Right atrium auricular region (tissue), 2 donors: ENCODE results near the gene SNX20. TPM values are rescaled to one million over a fixed set of nuclear protein-coding genes. Genes with fewer than 3 reads are reported as not detected.

Experiments used
- DNase-seq: peaks from one replicate; pipeline ENCODE4 v3.0.0-alpha.2; 2019; ENCODE audit warnings: low spot score
- H3K27ac ChIP-seq, 2 donors: fragments of 200-600 bp; sonication (generic); 1 replicate in 1 of 2; 2 replicates in 1 of 2; pipeline ENCODE4 v1.5.1; 2016 to 2019
- H3K27me3 ChIP-seq, 2 donors: fragments of 200-600 bp; sonication (generic); one replicate each; pipeline versions ENCODE4 v1.5.1 to v1.6.0; 2017 to 2019
- H3K36me3 ChIP-seq: fragments of 200-600 bp; sonication (generic); one replicate; pipeline ENCODE4 v1.5.1; 2016
- H3K4me1 ChIP-seq, 2 donors: fragments of 200-600 bp; sonication (generic); one replicate each; pipeline versions ENCODE4 v1.5.1 to v1.6.0; 2017 to 2019
- H3K4me3 ChIP-seq, 2 donors: fragments of 200-600 bp; sonication (generic); 1 replicate in 1 of 2; 2 replicates in 1 of 2; pipeline ENCODE4 v1.5.1; 2017 to 2019; ENCODE audit warnings: mild to moderate bottlenecking in 1 of 2, moderate library complexity in 1 of 2
- H3K9me3 ChIP-seq, 2 donors: fragments of 200-600 bp; sonication (generic); one replicate each; pipeline ENCODE4 v1.5.1; 2019
- CTCF ChIP-seq, 2 donors: fragments of 200-600 bp; sonication (generic); IDR thresholded peaks; one replicate each; pipeline ENCODE4 v1.5.1; 2019; ENCODE audit warnings: antibody characterized with exemption in 2 of 2
- total RNA-seq, 2 donors: library from RNA; depleted of rRNA; stranded (reverse); fragments of >200 nt; gene quantifications; one replicate each; pipeline ENCODE4 v1.1.0, GENCODE V29; 2016

Gene SNX20
- total RNA-seq, 2 donors from 2014 or later = 0.89 to 1.9 TPM

- TF ChIP-seq CTCF (IDR thresholded peaks at IDR 0.05) = no peak
- Histone ChIP-seq H3K36me3 (no peaks in the 10 kb centered on the region), H3K9me3 (peaks cover 6 to 17% of the 10 kb centered on the region in 2 donors), H3K4me3 (no peak overlapping the region), H3K27ac (no peak overlapping the region), H3K27me3 (no peaks in the 10 kb centered on the region), H3K4me1 (peaks cover 0 to 7% of the 10 kb centered on the region in 2 donors)
- no peak for DNase-seq
Observed at GRCh38 chr16:50702725-50703124, 21.6 kb upstream of the SNX20 start.

- Histone ChIP-seq H3K4me1 (peaks cover 0 to 26% of the 10 kb centered on the region in 2 donors), H3K9me3 (peaks cover 6 to 10% of the 10 kb centered on the region in 2 donors), H3K4me3 (no peak overlapping the region), H3K36me3 (no peaks in the 10 kb centered on the region), H3K27ac (no peak overlapping the region), H3K27me3 (no peaks in the 10 kb centered on the region)
- no peak for TF ChIP-seq CTCF (IDR thresholded peaks at IDR 0.05)
- DNase-seq = no peak
Observed at GRCh38 chr16:50699326-50700159, 18.4 kb upstream of the SNX20 start.

- no peak for TF ChIP-seq CTCF (IDR thresholded peaks at IDR 0.05)
- no peaks in the 10 kb centered on the region for H3K27me3 ChIP-seq
- no peaks in the 10 kb centered on the region for H3K9me3 ChIP-seq
- DNase-seq = no peak
- H3K27ac ChIP-seq = peak overlapping the region; percentile 47 to 70
- peaks cover 0 to 37% of the 10 kb centered on the region in 2 donors for H3K4me1 ChIP-seq
- H3K4me3 ChIP-seq = peak overlapping the region; percentile 29 to 44
- no peaks in the 10 kb centered on the region for H3K36me3 ChIP-seq
Observed at GRCh38 chr16:50697881-50698767, 17.0 kb upstream of the SNX20 start.

DNA sequence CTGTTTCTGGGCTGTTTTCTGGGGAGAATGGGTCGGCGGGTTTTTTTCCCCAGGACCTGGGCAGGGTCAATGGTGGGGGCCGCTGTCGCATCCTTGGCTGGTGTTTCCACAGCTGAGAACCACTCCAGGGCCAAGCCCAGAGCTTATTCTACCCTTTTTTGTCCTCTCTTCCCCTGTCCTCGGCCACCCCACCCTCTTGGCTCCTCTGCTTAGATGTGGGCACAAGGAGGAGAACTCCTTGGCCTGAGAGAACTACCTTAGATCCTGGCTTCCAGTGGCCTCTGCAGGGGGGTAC is 16.3 kb upstream of the SNX20 start:
- no peak for TF ChIP-seq CTCF (IDR thresholded peaks at IDR 0.05)
- peak overlapping the region; percentile 47 to 70 for H3K27ac ChIP-seq
- no peaks in the 10 kb centered on the region for H3K9me3 ChIP-seq
- no peaks in the 10 kb centered on the region for H3K36me3 ChIP-seq
- DNase-seq = no peak
- H3K4me1 ChIP-seq = peaks cover 0 to 38% of the 10 kb centered on the region in 2 donors
- peak overlapping the region in 1 of 2 donors; percentile 44 for H3K4me3 ChIP-seq
- no peaks in the 10 kb centered on the region for H3K27me3 ChIP-seq

- peaks cover 0 to 38% of the 10 kb centered on the region in 2 donors for H3K4me1 ChIP-seq
- peak overlapping the region; percentile 47 to 70 for H3K27ac ChIP-seq
- DNase-seq = peak; percentile 91
- no peak overlapping the region for H3K4me3 ChIP-seq
- H3K9me3 ChIP-seq = no peaks in the 10 kb centered on the region
- no peaks in the 10 kb centered on the region for H3K27me3 ChIP-seq
- H3K36me3 ChIP-seq = no peaks in the 10 kb centered on the region
- TF ChIP-seq CTCF (IDR thresholded peaks at IDR 0.05) = no peak
Observed at GRCh38 chr16:50696575-50697420, 15.7 kb upstream of the SNX20 start.
